Activated CD4-positive, alpha-beta T cell treated with anti-CD3 and anti-CD28 coated beads, Interleukin-2, Interleukin-6, amounts not matched to agents 100 ng/mL and 50 ng/mL, durations not matched to agents 16 hours and 8 hours (primary cell): ENCODE results near the gene FZR1.

ENCODE experiments used
- DNase-seq: peaks from one replicate; pipeline ENCODE4 v3.0.0-alpha.2; 2020

FZR1 gene

DNA sequence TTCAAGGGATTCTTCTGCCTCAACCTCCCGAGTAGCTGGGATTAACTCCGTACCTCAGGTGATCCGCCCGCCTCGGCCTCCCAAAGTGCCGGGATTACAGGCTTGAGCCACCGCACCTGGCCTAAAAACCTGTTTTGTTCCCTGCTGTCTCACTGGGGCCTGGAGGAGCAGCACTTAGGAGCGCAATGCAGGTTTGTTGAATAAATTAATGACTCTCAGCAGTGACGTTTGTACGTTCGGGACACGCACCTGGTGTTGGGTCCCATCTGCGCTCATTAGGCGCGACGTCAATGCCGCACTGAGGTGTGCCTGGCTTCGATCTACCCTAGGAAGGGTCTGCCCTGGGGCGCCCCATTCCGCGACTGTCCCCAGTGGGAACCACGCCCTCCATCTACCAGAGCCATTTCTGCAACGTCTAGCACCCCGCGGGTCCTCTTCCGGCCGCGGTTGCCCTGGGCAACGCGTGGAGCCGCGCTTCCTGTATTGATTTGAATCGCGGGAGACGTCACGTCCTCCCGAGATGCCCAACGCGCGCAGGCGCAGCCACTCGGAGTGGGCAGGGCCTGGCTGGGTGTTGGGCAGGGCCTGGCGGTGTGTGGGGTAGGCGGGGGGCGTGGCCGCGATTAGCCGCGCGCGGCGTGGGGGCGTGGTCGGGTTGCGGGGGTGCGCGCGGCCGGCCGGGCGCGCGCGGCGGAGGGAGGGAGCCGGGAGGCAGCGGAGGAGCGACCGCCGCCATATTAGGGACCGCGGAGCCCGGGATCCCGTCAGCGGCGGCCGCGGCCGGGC lies at the start of gene FZR1:
Gene FZR1 (plus strand): TSS at position 714 of the 786 bp plus-strand sequence. CDS start 16,679 bp downstream, outside the sequence.
- DNase-seq: peak; percentile 100

DNA sequence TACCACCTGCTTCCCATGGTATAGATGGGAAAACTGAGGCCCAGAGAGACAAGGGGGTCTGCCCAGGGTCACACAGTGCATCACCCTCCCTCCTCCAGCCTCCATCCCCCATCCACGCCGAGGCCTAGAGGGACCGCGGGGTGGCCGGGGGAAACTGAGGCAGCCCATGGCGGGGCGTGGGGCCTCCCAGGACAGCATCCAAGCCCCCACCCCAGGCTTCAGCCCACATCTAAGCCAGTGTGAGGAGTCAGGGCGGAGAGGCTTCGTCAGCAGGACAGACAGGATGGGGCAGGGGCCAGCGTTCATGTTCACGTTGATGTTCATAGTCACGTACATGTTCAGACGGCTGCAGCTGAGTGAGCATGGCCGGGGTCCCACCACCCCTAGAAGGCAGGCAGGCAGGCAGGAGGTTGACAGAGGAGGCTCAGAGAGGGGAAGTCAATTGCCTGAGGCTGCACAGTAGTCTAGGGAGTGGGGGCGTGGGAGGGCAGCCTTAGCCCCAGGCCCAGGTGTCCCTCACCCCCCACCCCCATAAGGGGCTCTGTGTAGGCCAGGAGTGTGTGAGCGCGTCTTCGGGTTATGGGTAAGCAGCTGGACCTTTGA lies 49.1 kb upstream of the FZR1 start:
- no peak for DNase-seq

DNA sequence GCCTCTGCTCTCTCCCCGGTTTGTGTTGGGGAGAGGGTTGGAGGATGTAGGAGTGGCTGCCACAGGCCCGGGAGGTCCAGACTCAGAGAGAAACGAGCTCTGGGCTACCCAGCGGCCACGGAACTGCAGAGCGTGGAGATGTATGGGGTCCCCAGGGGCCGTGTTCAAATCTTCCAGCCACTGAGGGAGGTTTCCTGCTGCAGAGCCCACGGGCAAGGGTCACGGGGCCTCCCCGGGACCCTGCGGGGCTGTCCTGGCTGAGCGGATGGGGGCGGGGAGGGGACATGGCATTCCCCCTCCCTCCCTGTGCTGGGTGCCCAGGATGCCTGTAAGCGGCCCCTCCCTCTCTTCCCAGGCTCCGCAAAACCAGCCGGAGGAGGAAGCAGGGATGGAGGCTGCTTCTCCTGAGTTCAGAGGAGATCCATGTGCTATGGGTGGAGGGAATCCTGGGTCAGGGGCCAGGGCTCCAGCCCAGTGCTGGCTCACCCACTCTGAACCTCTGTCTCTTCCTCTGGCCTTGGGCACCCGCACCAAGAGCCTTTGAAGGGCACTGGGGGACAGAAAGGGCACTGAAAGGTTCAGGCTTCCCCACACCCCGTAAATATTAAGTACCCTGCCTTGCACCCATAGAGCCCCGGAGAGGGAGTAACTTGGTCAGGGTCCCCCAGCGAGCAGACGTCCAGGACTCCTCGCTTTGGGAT lies 48.4 kb upstream of the FZR1 start:
- no peak for DNase-seq

DNA sequence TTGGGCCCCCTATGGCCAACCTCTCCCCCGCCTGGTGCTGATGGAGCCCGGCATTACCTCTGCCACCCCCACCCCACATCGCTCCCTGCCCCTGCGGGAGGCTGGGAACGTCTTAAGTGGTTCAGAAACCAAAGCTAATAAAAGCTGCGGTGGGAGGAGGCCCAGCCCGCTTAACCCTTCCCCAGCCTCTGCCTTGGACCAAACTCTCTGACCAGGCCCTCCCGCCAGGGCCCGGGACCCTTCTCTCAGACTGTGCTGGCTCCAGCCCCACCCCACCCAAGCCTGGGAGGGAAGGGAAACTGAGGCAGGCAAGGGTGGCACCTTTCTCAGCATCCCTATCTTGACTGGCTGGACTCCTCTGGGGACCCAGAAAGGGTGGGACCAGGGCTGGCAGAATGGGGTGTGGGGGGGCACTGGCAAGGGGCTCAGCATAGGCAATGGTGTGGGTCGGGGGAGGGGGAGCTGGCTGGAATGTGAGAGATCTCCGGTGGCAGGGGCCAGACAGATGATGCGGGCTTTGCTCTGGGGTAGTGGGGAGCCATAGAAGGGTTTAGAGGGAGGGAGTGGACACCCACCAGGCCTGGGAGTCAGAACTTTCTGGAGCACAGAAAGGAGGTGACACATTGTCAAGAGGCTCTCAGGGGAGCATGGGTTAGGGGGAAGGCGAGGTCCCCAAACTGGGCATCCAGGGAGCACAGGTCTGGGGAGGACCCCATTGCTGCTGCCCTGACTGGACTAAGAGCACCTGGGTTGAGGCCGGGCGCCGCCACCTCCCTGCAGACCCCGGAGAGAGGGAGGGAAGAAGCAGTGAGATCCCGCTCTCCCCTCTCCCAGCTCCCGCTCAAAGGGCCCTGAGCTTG lies 47.7 kb upstream of the FZR1 start:
- DNase-seq: no peak

DNA sequence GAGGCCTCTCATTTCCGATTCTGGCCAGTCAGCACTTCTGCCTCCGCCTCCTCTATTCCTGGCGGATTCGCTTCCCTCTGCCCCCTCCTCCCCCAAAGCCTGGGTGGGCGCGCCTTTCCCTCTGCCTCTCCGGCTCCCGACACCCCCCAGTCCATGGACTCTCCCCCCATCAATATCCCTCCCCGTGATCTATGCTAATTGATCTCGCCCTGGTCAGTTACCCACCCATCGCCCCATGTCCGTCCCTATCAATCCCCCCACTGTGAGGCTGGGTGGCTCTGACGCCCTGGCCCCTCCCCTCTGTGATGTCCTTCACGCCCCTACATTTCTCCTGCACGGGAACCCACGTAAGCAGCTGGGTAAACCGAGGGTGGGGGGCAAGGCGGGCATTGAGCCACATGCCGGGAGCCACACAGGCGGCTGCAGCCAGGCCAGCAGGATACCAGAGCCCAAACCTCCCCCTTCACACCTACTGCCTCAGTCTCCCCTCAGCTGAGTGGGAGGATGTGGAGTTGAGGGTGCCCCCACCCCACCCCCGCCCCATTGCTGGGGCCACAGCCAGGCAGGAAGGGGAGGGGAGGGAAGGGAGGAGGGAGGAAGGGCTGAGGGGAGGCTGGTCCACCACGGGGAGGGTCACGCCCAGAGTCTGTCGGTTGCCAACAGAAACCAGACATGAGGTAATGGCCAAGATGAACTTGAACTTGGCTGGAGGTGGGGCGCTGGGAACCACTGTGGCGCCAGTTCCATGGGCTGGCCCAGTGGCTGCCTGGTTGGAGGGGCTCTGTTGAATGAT lies 46.8 kb upstream of the FZR1 start:
- DNase-seq: no peak

DNA sequence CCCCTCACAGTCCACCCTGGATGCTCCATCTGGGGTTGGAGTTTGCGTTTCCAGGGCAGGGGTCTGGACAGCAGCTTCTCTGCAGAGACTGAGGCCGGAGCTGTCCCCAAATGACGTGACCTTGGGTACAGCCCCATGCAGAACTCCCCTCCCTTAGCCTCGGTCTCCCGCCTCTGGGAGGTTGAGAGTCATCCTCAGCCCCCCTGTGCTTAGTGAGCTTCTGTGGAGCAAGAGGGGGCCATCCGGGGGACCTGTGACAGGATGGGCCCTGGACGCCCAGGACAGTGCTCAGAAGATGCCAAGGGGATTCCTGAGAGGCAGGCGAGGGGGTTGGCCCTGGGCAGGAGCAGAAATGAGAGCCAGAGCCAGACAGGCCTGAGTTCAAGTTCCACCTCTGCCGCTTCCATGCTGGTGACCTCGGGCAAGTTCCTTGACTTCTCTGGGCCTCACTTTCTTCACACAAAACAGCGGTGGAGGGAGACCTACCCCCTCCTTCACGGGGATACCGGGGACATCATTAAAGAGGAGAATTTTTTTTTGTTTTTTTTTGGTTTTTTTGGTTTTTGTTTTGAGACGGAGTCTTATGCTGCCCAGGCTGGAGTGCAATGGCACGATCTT lies 46.0 kb upstream of the FZR1 start:
- no peak for DNase-seq

DNA sequence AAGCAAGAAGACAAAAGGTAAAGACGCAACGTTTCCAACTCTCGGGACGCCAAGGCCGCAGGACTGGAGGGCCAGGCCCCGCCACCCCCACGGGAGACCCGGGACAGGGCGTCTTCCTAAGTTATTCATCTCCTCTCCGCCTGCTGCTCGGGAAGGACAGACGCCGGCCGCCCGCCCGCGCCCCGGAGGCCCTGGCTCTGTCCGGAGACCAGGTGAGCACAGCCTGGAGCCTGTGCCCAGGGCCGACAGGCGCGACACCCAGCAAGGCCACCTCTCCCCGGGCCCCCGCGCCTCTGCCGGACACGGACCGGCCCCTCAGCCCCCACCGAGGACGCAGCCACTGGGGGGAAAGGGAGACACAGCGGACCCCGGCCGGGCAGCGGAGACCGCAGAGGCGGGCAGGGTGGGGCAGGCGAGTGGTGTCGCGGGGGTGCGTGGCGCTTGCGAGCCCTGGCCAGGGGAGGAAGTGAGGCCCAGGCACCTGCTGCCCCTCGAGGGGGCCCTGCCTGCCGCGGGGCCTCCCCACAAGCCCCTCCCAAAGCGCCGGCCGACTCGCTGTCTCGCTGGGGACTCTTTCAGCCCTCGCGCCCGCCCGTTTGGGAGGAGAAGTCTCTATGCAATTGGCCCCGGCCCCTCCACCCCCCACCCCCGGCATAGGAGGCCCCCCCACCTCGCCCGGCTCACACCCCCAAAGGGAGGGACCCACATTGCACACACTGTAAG lies 43.0 kb upstream of the FZR1 start:
- no peak for DNase-seq

DNA sequence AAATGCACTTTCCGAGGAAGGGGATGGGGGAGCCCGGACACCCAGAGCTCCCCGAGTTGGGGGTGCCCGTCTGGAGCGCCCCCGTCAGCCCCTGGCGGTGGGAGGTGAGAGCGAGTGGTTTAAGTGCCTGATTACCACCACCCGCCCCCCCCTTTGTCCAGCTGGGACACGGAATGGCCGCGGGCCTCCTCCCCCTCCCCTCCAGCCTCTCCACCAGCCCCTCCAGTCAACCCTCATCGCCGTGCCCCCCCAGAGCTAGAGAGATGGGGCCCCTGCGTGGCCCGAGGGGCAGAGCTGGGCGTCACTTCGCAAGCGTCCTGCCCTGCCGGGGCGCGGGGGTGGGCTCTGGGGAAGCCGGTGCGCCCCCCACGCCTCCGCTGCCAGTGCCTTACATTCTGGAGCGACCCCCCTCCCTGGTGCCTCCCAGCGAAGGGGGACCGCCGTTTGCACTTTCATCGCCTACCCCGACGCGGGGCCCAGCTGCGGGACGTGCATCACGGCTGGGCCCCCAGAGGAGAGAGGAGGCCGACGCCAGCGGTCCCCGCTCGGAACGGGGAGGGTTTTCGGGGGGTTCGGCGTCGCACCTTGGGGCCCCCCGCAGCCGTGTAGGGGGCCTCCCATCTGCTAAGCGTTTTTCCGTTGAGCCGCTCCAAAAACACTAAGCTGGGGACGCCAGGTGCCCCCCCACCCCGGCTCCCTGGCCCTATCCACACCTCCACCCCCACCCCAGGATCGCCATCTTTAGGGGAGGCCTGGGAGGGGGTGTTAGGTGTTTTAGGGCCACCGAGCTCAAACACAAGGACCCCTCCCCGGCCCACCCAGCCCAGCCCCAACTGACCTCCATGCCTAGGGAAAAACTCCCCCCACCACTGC lies 42.2 kb upstream of the FZR1 start:
- no peak for DNase-seq

DNA sequence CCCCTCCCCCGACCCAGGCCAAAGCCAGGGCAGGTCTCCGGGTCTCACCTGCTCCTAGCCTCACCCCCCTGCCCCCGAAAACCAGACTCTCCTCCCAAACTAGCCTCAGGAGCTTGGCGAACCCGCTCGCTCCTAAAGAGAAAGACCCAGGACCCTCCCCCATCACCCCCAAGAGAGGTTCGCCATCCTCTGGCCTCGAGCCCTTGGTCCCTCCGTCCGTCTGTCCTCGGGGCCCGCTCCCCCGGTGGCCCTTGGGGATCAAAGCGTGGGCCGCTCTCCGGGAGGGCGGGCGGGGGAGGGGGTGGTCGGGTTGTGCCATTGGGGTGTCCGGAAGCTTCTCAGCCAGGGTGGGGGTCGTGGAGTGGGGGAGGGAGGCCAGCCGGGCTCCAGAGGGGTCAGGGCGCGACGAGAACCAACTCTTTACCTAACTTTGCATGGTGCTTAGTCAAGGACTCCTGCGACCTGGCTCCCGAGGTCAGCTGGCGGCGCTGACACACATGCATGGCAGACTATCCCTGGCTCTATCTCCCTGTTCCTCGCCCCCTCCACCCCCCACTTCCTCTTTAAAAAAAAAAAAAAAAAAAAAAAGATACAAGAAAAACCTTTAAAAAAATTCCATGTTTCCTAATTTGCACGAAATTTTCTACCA lies 41.4 kb upstream of the FZR1 start:
- DNase-seq: no peak

DNA sequence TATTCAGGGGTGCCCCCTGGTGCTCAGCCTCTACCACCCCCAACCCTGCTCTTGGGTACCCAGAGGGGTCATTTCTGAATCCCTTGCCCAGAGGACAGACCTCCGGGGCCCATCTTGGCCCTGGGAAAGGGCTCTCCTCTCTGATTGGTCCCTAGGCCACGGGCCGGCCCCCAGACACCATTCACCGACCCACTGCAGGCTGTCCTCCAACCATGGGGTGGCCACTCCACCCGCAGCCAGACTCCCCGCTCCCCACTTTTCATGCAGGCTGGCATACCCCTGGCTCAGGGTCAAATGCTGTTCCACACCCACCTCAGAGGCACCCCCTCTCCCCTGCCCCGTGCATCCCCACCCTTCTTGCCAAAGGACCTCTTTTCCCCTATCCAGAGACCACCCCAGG lies 40.6 kb upstream of the FZR1 start:
- DNase-seq: no peak

DNA sequence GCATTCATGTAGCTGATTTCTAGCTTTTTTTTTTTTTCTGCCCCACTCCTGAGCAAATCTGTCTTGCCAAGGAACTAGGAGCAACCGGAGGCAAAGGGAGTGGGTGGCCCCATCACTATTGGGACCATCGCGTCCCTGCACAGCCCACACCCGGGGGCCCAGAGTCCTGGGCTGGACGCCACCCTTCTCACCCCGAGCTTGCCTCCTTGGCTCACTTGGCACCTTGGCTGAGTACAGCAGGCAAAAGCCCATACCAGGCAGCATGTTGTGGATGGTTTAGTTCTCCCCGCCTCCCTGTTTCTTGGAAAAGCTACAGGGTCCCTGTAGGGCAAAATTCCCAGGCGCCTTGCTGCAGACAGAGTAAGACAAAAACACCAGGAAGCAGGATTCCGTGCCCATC lies 39.5 kb upstream of the FZR1 start:
- no peak for DNase-seq

DNA sequence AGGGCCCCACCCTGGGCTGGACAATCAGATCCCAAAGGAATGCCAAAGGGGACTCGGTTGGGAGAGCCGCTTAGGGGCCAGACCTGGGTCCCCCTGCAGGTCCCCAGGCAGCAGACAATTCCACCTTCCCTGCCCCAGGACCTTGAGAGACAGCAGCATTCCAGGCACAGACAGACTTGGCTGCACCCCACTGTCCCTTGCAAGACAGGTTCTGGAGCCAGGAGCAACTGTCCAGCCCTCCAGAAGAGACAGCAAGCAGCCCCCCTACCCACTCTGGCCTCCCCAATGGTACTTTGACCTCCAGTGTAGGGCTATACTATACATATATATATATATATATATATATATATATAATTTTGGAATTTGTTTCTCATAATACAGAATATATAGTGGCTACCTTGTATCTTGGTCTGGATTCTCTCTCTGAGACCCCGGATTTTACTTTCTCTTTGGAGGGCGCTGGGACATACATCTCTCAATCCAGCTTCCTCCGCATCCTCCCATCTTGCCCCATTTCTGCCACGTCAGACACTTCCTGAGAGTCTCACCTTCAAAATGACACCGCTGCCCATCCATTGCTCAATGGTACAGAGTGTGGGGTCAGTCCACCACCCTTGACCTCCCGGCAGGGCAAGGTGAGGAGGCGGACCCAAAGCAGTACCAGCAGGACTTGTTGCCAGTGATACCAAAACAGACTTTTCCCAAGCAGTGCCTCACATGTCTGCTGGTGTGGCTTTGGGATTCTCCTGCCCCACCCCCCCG lies 38.5 kb upstream of the FZR1 start:
- no peak for DNase-seq

DNA sequence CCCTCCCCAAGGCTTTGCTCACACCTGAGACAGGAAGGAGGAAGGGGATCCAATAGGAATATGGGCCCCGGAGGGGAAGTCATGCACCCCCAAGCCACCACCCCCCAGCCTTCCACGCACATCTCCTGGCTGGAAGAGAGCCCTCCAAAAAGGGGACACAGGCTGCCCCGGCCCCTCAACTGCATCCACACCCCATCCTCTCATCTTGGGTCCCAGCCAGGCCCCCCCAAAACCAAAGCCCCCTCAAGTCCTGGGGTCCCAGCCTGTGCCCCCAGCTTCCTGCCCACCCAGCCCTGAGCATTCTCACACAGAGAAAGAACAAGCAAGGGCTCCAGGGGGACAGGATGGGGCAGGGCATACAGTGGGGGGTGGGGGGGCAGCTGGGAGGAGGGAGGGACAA lies 37.9 kb upstream of the FZR1 start:
- DNase-seq: no peak

DNA sequence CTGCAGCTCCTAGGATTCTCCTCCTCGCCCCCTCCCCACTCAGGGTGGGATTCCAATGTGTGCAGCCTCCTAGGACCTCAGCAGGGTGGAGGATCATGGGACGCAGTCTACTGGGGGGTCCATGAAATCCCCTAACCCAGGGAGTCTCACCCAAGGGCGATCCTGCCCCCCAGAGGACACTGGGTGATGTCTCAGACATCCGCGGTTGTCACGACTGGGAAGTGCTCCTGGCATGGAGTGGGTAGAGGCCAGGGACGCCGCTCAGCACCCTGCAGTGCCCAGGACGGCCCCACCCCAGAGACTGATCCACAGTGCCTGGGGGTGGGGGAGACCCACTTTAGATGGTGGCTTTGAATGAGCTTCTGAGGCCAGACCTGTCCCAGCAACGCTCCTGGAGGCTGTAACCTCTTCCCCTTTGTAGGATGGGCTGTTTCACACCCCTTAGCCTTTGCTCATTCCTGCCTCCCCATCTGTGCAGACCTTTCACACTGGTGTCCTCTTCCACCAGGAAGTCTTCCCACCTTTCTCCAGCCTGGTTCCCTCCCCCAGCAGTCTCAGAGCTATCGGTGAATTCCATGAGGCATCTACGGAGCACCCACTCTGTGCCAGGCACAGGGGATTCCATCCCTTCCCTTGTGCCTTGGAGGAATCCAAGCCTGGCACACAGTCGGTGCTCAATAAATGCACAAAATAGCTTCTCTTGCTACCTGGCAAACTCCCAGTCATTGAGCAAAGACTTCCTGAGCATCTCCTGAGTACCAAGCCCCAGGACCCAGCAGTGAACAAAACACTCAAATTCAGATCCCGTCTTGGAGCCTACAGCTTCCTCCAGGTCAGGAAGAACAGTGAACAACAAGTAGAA lies 36.2 kb upstream of the FZR1 start:
- no peak for DNase-seq

DNA sequence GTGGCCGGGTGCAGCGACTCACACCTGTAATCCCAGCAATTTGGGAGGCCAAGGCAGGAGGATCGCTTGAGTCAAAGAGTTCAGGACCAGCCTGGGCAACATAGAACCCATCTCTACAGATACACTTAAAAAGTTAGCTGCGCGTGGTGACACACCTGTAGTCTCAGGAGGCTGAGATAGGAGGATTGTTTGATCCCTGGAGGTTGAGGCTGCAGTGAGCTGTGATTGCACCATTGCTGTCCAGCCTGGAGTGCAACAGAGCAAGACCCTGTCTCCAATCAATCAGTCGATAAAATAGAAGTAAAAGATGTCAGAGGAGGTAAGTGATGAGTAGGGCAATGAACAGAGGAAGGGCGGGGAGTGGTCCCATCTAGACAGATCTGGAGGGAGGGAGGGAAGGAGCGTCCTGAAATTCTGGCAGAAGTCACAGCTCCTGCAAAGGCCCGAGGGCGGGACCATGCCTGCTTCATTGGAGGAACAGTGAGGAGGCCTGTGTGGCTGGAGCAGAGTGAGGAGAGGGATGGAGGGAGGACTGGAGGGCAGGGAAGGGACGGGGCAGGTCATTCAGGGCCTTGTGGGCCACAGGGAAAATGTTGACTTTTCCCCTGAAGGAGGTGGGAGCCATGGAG lies 35.5 kb upstream of the FZR1 start:
- DNase-seq: no peak

DNA sequence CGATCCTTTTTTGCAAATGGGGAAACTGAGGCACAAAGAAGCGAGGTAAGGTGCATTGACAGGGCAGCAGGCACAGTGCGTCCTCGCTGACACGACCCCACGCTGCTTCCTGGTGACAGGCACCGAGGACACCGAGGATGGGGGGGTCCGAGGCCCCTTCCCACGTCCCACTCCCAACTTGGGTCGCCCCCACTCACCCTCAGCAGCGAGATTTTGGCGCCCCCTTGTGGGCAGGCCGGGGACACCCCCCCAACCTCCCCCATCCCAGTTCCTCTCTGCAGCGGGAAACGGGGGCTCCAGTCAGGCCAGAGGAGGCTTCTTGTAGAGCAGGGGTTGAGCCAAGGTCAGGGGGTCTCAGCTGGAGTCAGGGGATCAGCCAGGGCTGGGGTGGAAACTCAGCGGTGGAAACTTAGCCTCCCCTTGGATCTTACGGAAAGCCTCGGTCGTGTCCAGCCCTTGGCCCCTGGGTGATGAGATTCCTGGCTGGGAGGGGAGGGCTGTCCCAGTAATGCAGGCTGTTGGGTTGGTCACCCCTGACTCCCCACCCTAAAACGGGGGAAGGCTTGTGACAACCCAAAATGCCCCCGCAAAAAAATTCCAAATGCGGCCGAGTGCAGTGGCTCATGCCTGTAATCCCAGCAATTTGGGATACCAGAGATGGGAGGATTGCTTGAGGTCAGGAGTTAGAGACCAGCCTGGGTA lies 34.0 kb upstream of the FZR1 start:
- peak; percentile 36 for DNase-seq

DNA sequence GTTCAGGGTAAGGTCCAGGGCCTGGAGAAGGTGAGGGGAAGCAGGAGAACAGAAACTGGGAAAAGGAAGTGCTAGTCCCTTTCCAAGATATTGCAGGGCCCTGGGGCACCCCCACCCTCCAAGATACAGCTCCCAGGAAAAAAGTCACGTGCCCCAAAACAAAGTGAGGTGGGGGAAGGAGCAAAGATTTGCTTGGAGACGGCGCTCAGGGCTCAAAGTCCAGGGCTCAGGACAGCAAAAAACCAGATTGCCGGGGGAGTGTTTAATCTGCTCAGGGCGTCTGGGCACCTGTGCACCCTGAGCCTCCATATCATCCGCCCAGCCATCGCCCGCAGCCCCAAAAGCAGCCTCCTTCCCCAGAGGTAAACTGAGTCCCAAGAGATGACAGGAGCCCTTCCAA lies 32.1 kb upstream of the FZR1 start:
- no peak for DNase-seq
